GM12873 (cell line): ENCODE measurements around the gene PI4KA.

Source experiments
- CTCF ChIP-seq: IDR thresholded peaks from 2 replicates; pipeline ENCODE4 v1.5.1; 2012; ENCODE audit warnings: low read depth, mild to moderate bottlenecking, moderate library complexity, low read length, control low read depth; ENCODE audit not compliant: insufficient read depth; ENCODE audit errors: missing control alignments

The PI4KA gene

DNA sequence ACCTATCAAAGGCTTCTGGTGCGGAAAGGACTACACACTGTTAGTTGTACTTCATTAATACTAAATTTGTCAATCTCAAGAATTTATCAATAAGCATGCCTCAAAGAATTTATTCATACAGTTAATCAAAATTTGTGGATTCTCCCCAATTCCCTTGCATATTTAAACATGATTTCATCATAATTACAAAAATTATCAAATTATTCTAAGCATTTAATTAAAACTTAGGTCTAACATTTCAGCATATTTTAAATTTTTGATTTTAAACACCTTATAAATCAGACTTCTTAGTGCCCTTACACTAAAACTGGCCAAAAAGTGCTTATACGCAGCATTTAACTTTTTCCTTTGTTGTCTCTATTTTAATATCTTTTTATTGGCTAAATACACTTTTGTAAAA, 98.5 kb downstream of the PI4KA start:
- no peak for TF ChIP-seq CTCF

GRCh38 chr22:20758688-20759087, 99.9 kb downstream of the PI4KA start:
- TF ChIP-seq CTCF: no peak

DNA sequence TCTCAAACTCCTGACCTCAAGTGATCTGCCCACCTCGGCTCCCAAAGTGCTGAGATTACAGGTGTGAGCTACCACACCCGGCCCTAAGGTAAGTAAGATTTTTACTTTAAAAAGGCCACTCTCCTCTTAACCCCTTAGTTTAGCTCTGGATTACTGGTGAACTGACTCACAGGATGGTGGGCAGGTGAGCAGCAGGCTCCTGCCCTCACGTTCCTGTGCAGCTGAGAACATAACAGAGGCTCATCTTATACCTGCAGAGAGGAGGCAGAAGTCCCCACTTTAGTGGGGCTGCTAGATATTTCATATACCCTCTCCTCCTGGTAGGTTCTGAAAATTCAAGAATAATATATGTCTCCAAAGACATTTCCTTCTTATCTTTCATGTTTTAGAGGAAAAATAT, 101.8 kb downstream of the PI4KA start:
- TF ChIP-seq CTCF: no peak

DNA sequence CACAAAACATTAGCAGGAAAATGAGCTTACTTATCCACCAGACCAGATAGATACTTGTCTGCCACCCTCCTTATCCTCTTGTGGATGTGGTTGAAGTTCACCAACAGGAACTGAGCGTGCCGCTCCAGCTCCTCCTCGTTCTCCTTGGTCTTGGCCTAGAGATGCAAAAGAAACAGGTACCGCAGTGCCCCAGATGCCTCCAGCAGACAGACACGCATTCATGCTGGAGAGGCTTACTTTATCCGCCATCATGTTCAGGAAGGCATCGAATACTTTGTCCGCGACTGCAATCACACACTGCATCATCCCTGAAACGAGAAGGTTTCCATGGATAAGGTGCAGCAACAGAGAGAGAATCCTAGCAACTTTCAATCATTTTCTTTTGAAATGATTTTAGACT, 105.7 kb downstream of the PI4KA start:
- no peak for TF ChIP-seq CTCF

DNA sequence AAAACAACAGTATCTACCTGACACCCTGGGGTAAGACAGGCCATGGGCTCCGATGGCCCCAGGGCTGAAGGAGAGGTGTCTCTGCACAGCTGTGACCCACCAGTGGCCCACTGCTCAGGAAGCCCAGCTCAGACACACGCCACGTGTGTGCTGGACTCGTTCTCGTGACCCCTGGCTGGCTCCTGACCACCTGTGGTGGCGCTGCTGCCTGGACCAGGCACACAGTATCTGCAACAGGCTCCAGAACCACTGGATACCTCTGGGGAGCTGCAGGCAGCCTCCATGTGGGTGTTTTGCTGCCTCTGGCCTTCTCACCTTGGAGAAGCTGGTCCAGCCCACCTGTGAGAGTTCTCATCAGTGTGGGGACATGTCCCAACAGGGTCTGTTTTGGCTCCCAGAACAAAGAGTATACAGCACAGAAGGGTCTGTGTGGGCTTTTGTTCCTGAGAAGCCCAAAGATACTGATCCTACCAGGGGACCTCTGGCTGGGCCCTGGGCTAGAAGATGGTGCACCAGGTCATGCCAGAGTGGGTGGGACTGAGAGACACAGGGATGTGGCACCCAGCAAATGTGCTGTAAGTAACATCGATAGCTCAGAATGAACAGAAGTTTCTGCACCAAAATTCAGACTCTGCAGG, 106.4 kb downstream of the PI4KA start:
- TF ChIP-seq CTCF: no peak

DNA sequence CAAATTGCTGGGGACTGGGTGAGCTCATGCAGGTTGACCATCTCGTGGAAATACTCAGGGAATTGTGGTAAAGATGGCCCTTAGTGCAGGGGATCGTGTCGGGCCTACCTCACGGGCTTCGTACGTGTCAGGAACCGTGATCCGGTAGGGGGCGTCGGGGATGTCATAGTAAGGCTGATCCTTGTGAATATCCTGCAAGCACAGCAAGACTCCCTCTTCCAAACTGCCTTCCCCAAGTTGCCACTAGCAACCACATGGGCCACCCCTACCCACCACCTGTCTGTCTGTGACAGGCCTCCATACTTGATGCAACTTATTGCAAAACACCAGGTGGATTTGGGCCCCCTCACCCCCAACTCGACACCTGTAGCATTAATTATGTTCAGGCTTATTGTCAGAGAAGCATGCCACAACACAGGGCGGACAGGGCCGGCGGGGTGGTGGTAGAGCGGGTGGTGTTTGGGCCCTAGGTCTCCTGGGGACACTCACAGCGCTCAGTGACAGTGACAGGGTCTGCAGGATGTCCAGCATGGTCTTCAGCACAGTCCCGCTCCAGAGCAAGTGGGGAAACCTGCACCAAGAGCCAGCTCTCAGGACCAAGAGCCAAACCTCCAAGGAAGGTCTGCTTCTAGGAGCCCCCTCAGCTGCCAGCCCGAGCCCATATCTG, 107.3 kb downstream of the PI4KA start:
- TF ChIP-seq CTCF: no peak

DNA sequence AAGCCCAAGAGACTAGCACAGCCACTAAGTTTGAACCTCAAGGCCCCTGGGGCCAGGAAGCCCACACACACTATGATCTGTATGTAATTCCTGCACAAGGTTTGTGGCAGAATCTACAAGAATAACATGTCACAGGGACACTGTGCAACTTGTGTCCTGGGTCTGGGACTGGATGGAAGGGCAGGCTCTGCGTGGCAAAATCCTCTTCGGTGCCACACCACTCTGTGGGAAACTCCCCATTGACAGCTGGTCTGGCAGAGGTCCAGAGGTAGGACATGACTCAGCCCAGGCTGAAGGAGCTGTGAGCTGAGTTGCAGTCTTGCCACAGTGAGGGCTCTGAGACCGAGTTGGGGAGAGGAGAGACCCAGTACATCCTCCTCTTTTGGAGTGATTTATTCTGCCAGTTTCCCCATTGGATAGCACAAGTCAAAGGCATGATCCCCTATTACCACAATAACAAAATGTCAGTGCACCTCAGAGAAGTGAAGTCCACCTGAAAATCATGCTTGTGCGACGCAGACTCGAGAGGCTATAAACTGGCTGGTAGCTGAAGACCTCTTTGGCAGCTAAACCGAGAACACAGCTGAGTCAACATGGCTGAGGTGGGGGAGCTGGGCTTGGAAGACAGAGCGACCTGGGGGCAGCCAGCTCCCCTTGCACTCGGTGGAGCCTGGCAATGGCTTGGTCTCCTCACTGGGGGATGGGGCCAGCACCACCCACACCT, 108.0 kb downstream of the PI4KA start:
- no peak for TF ChIP-seq CTCF
